HepG2 (cell line): Measurements from ENCODE around the gene GNG2. TPM values are rescaled to one million over a fixed set of nuclear protein-coding genes. Genes with fewer than 3 reads are reported as not detected.

Experiments used
- ATAC-seq: fragments of 200-7000 bp; cut with Tn5 transposase; 3 replicates; pipeline ENCODE4 v1.9.1; 2020; ENCODE audit warnings: mild to moderate bottlenecking, moderate library complexity
- BruUV-seq: library from RNA; stranded (reverse); fragments of 400-500 nt; replicated peaks from 2 replicates; lab custom pipeline; 2021; lab: Mats Ljungman, UMichigan
- CTCF ChIA-PET: fragments of 300-600 bp; formaldehyde crosslinking; extraction: SDS; loops from one replicate; lab custom pipeline; 2021; ENCODE audit warnings: low total read pairs, inconsistent platforms, low intra/inter-chr PET ratio; lab: Yijun Ruan, JAX
- POLR2A ChIA-PET: fragments of 350-600 bp; sonication (Branson Sonifier 250); formaldehyde crosslinking; loops from one replicate; lab custom pipeline; 2020; ENCODE audit warnings: antibody characterized with exemption, inconsistent platforms; lab: Yijun Ruan, JAX
- DNase-seq: peaks from one replicate; pipeline ENCODE4 v3.0.0-alpha.2; 2015; ENCODE audit warnings: low spot score
- FAIRE-seq: peaks from 3 replicates; lab custom pipeline; 2011; peaks lifted over from hg19 to GRCh38; lab: Jason Lieb, UNC
- H2AFZ ChIP-seq: one replicate; pipeline ENCODE4 v1.6.1; 2011; ENCODE audit warnings: low read length, inconsistent platforms
- H3K27ac ChIP-seq: fragments of 300-600 bp; 3 replicates; pipeline ENCODE4 v1.8.0; 2011; ENCODE audit warnings: mixed run types, mild to moderate bottlenecking, mixed read lengths, low read length, inconsistent platforms; ENCODE audit not compliant: insufficient read depth; ENCODE audit errors: extremely low read length
- H3K27me3 ChIP-seq, 2 experiments: fragments of 200-600 bp in 1 of 2; 2 replicates in 1 of 2; 3 replicates in 1 of 2; pipeline versions ENCODE4 v1.6.0 to v1.8.0; 2011; ENCODE audit warnings: low read length in 2 of 2, mild to moderate bottlenecking in 2 of 2, moderate library complexity in 2 of 2, inconsistent platforms in 1 of 2; ENCODE audit not compliant: insufficient read depth in 2 of 2, control insufficient read depth in 1 of 2
- H3K36me3 ChIP-seq, 2 experiments: fragments of 200-600 bp in 1 of 2; replicated peaks in 1 of 2; 2 replicates in 1 of 2; 3 replicates in 1 of 2; pipeline versions ENCODE4 v1.5.1 to v1.8.0; 2011; ENCODE audit warnings: low read length in 2 of 2, inconsistent platforms in 1 of 2; ENCODE audit not compliant: insufficient read depth in 2 of 2, control insufficient read depth in 1 of 2
- H3K4me1 ChIP-seq: 2 replicates; pipeline ENCODE4 v1.5.1; 2012; ENCODE audit warnings: low read length, inconsistent platforms; ENCODE audit not compliant: insufficient read depth
- H3K4me2 ChIP-seq: 2 replicates; pipeline ENCODE4 v1.6.0; 2011; ENCODE audit warnings: low read depth, low read length, inconsistent platforms
- H3K4me3 ChIP-seq, 3 experiments: fragments of 200-600 bp in 1 of 3; sonication (generic), shearing (Covaris generic) in 1 of 3; replicated peaks in 1 of 3; 2 replicates each; pipeline ENCODE4 v1.5.1; 2011 to 2016; ENCODE audit warnings: low read length in 3 of 3, inconsistent platforms in 2 of 3, low read depth in 2 of 3, mild to moderate bottlenecking in 2 of 3, control low read depth in 1 of 3, mixed read lengths in 1 of 3; ENCODE audit not compliant: insufficient read depth in 1 of 3
- H3K79me2 ChIP-seq: one replicate; pipeline ENCODE4 v1.6.1; 2011; ENCODE audit warnings: low read length, inconsistent platforms; ENCODE audit not compliant: insufficient read depth
- H3K9ac ChIP-seq: 2 replicates; pipeline ENCODE4 v1.6.0; 2011; ENCODE audit warnings: mild to moderate bottlenecking, low read depth, low read length, inconsistent platforms; ENCODE audit not compliant: insufficient read depth
- H3K9me3 ChIP-seq: 2 replicates; pipeline ENCODE4 v1.5.1; 2012; ENCODE audit warnings: mild to moderate bottlenecking, low read length
- H4K20me1 ChIP-seq: 2 replicates; pipeline ENCODE4 v1.6.0; 2011; ENCODE audit warnings: inconsistent platforms, mild to moderate bottlenecking, low read length, moderate library complexity; ENCODE audit not compliant: insufficient read depth
- CSRNP2 ChIP-seq: sonication (generic); formaldehyde crosslinking; conservative IDR thresholded peaks from 2 replicates; pipeline ENCODE4 v1.8.0; 2022; ENCODE audit warnings: low read depth, missing genetic modification reagents
- JDP2 ChIP-seq: sonication (generic); formaldehyde crosslinking; IDR thresholded peaks from 2 replicates; pipeline ENCODE4 v1.8.1; 2022; ENCODE audit warnings: missing genetic modification reagents, borderline replicate concordance
- PATZ1 ChIP-seq: sonication (generic); formaldehyde crosslinking; IDR thresholded peaks from 2 replicates; pipeline ENCODE4 v1.4.0; 2020; ENCODE audit warnings: missing genetic modification reagents
- SIX4 ChIP-seq: sonication (generic); formaldehyde crosslinking; IDR thresholded peaks from 2 replicates; pipeline ENCODE4 v1.4.0; 2020; ENCODE audit warnings: missing genetic modification reagents
- ZC3H13 ChIP-seq: sonication (generic); formaldehyde crosslinking; IDR thresholded peaks from 2 replicates; pipeline ENCODE4 v1.8.1; 2023; ENCODE audit warnings: mild to moderate bottlenecking, missing genetic modification reagents, moderate library complexity
- ZNF317 ChIP-seq: sonication (generic); formaldehyde crosslinking; IDR thresholded peaks from 2 replicates; pipeline ENCODE4 v1.5.0; 2020; ENCODE audit warnings: mild to moderate bottlenecking, missing genetic modification reagents
- ZNF615 ChIP-seq: sonication (generic); formaldehyde crosslinking; IDR thresholded peaks from 2 replicates; pipeline ENCODE4 v1.5.0; 2020; ENCODE audit warnings: mild to moderate bottlenecking, missing genetic modification reagents, borderline replicate concordance
- WGBS: methylation state at CpG from one replicate; pipeline ENCODE4 v1.1.6; 2017; ENCODE audit warnings: low lambda C conversion rate; 5-methylcytosine and 5-hydroxymethylcytosine counted together
- in situ Hi-C: cut with HindIII; loops from 2 replicates; pipeline ENCODE4 v1.10.0; 2017; ENCODE audit warnings: low pct_unique_long_range_greater_than_20kb; ENCODE audit not compliant: extremely low pct_ligation_motif_present
- intact Hi-C: fragments of 100-400 bp; cut with micrococcal nuclease; formaldehyde crosslinking; loops from one replicate; pipeline ENCODE4 v1.10.0; 2022; ENCODE audit not compliant: unreplicated experiment
- polyA plus RNA-seq, 8 experiments: library from polyadenylated mRNA; depleted of rRNA in 3 of 8; stranded (reverse) in 7 of 8; unstranded in 1 of 8; fragments of >200 nt; fragmentation: Illumina TruSeq in 4 of 8; extraction: Trizol in 4 of 8; gene quantifications; 2 replicates each; pipeline versions ENCODE4 v1.2.1 to v1.2.3, GENCODE V29; 2011 to 2016; ENCODE audit warnings: low read depth in 4 of 8, missing spikeins in 1 of 8, mixed read lengths in 1 of 8; ENCODE audit not compliant: insufficient read depth in 1 of 8
- total RNA-seq, 5 experiments: library from RNA; depleted of rRNA; stranded (reverse); fragments of >200 nt; fragmentation: Illumina TruSeq; extraction: Trizol; gene quantifications; 2 replicates each; pipeline ENCODE4 v1.2.3, GENCODE V29; 2016; ENCODE audit warnings: low read depth in 1 of 5

Gene GNG2
- total and polyA plus RNA-seq, 2 of the 13 experiments (the other 11 are each of a cell fraction or from before 2014, with no cell fraction given) = not detected

GRCh38 chr14:51928568-51928967, 68.2 kb downstream of the GNG2 start:
- 33% methylated on average over 10 of the region's 10 CpGs for WGBS
- no peaks in the 10 kb centered on the region for H3K4me1 ChIP-seq
- H3K79me2 ChIP-seq = no peaks in the 10 kb centered on the region
- POLR2A ChIA-PET = no interaction called here
- no peak overlapping the region for H3K4me2 ChIP-seq
- CTCF ChIA-PET = no interaction called here
- no peak overlapping the region for H2AFZ ChIP-seq
- TF ChIP-seq JDP2 (CRISPR knock-in tag) (no peak), SIX4 (CRISPR knock-in tag) (no peak), ZNF317 (CRISPR knock-in tag) (no peak), PATZ1 (CRISPR knock-in tag) (no peak), CSRNP2 (CRISPR knock-in tag) (no peak), ZNF615 (no peak), ZC3H13 (no peak)
- H3K36me3 ChIP-seq = no peaks in the 10 kb centered on the region
- DNase-seq (no peak), FAIRE-seq (no peak), ATAC-seq (no peak)
- in situ Hi-C loops = no loop called here
- H4K20me1 ChIP-seq = no peaks in the 10 kb centered on the region
- H3K9me3 ChIP-seq = no peaks in the 10 kb centered on the region
- peaks cover 2 to 16% of the 10 kb centered on the region in 2 experiments; a peak in 2 of 5 replicates for H3K27me3 ChIP-seq
- BruUV-seq = no TSS peak
- intact Hi-C loops = no loop called here
- H3K9ac ChIP-seq = no peak overlapping the region
- no peak overlapping the region for H3K4me3 ChIP-seq
- no peak overlapping the region for H3K27ac ChIP-seq
